ENCODE measurements around the gene PHF2. TPM values are rescaled to one million over a fixed set of nuclear protein-coding genes. Genes with fewer than 3 reads are reported as not detected.

The PHF2 gene
- total RNA-seq, 1 experiment from 2014 or later, result 17.4 TPM

DNA sequence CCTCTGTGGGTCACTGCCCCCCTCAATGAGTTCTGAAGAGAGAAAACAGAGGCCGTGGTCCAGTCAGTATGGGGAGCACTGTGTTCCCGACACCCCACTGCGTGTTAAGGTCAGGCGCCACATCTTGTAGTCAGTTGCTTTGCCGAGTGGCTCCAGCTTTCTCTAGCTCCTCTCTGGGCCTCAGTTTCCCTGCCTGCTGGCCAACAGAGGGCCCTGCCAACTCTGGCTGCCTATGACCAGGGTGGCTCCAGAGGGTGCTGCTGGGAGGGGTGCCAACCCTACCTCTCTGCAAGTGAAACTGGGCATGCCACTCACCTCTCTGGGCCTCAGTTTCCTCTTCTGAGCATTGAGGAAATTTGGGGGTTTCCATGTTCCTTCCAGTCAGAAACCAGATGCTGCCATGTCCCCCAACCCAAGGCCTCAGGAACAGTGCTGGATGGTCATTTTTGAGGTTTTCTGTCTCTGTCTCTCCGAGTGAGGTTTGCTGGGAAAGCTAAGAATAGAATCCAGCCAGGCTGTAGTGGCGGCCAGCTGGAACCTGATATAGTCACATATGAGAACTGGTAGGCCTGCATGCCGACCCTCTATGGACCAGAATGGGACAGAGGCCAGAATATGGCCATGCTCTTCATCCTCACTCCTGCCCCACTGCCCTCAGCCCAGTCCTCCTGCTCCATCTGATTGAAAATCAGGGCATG lies 132.1 kb downstream of the PHF2 start:
- Histone ChIP-seq H3K27ac (ENCODE audit: insufficient read length, low read depth, low read length) (no peak overlapping the region), H4K5ac (ENCODE audit: insufficient read length, low read depth, low read length) (no peak overlapping the region), H3K23me2 (ENCODE audit: insufficient read length, low read depth, low read length, poor library complexity, severe bottlenecking) (no peaks in the 10 kb centered on the region), H4K91ac (ENCODE audit: insufficient read length, low read depth, low read length) (no peak overlapping the region), H2BK120ac (ENCODE audit: low read depth, low read length, poor library complexity, severe bottlenecking) (no peak overlapping the region), H3T11ph (ENCODE audit: low read length) (no peak overlapping the region), H2AFZ (ENCODE audit: low read length) (no peak overlapping the region), H3K4me1 (ENCODE audit: insufficient read depth, low read length) (no peaks in the 10 kb centered on the region), H3K79me1 (ENCODE audit: insufficient read depth, low read depth, low read length, poor library complexity, severe bottlenecking) (no peaks in the 10 kb centered on the region), H3K9ac (ENCODE audit: extremely low read depth, insufficient read length, low read length) (no peak overlapping the region), H3K18ac (ENCODE audit: insufficient read length, low read depth, low read length) (no peak overlapping the region), H2BK5ac (ENCODE audit: insufficient read length, low read length) (no peak overlapping the region), H3K9me3 (ENCODE audit: control insufficient read depth, low read depth, low read length) (no peaks in the 10 kb centered on the region), H3K4me2 (ENCODE audit: insufficient read depth, insufficient read length, low read length) (no peak overlapping the region), H3K14ac (ENCODE audit: insufficient read depth, low read length) (no peak overlapping the region), H2BK20ac (ENCODE audit: low read depth, low read length, poor library complexity, severe bottlenecking) (no peak overlapping the region), H4K20me1 (ENCODE audit: control insufficient read depth, insufficient read depth, insufficient read length) (no peaks in the 10 kb centered on the region), H2AK5ac (ENCODE audit: insufficient read length, low read length) (no peak overlapping the region), H3K4ac (ENCODE audit: low read depth, low read length) (no peak overlapping the region), H3K23ac (ENCODE audit: insufficient read length, low read depth, low read length) (no peak overlapping the region), H4K8ac (replicated peaks; ENCODE audit: insufficient read length, low read depth, low read length) (no peak overlapping the region), H2BK15ac (ENCODE audit: low read depth, low read length) (no peak overlapping the region), H3K79me2 (ENCODE audit: insufficient read depth, low read length) (no peaks in the 10 kb centered on the region), H3K27me3 (ENCODE audit: insufficient read depth, low read length) (no peaks in the 10 kb centered on the region), H3K56ac (ENCODE audit: insufficient read length, low read depth, low read length) (no peak overlapping the region), H2BK12ac (ENCODE audit: insufficient read length, low read depth, low read length) (no peak overlapping the region)
- H3K36me3 Mint-ChIP-seq (ENCODE audit: insufficient read depth in 1 of 3, low read depth in 3 of 3), result no peaks in the 10 kb centered on the region; a peak in 1 of 7 replicates
- no CpG with 5 or more reads among the region's 8 CpGs for WGBS (ENCODE audit: extremely low coverage, insufficient read length, low lambda C conversion rate)
- no peaks in the 10 kb centered on the region for H3K4me1 Mint-ChIP-seq
- H3K27ac Mint-ChIP-seq, result no peak overlapping the region
- peaks cover 0 to 2% of the 10 kb centered on the region in 2 experiments; a peak in 3 of 5 replicates for H3K9me3 Mint-ChIP-seq
- no peaks in the 10 kb centered on the region; the same call in 1 of the 2 replicates for H3K27me3 Mint-ChIP-seq (ENCODE audit: low read depth)
- no peak overlapping the region for H3K4me3 Mint-ChIP-seq
- TF ChIP-seq CTCF (conservative IDR thresholded peaks at IDR 0.05), result no peak
- DNase-seq, result no peak

Measured in H9 (cell line).